Islet precursor cell (in vitro differentiated cells): Measurements from ENCODE around the gene CINP.
"Not testable (repeated sequence)": the region's sequence is repeated elsewhere in the genome, so short reads cannot be mapped to it uniquely, and the experiment has no call there.

Experiments used
- DNase-seq: peaks from one replicate; pipeline ENCODE4 v3.0.0-alpha.2; 2018

CINP gene

GRCh38 chr14:102319351-102320032, 43.2 kb downstream of the CINP start, which contains the start of gene ZNF839:
TSS of gene ZNF839 (plus strand) at chr14:102319746. CDS start at chr14:102319766, 20 bp downstream.
- DNase-seq, result peak; percentile 94

GRCh38 chr14:102318781-102319276, 43.9 kb downstream of the CINP start:
- no peak for DNase-seq

- DNase-seq, result no peak
Measured at GRCh38 chr14:102317564-102318248, 45.0 kb downstream of the CINP start.

- DNase-seq, result peak; percentile 97
Measured at GRCh38 chr14:102316743-102317563, 45.7 kb downstream of the CINP start.

GRCh38 chr14:102316338-102316742, 46.4 kb downstream of the CINP start:
- DNase-seq, result no peak

- no peak for DNase-seq
Measured at GRCh38 chr14:102315121-102315520, 47.6 kb downstream of the CINP start.

- peak; percentile 84 for DNase-seq
Measured at GRCh38 chr14:102314242-102315011, 48.3 kb downstream of the CINP start.

GRCh38 chr14:102304611-102305506, 57.8 kb downstream of the CINP start, which contains the start of gene MOK:
TSS of gene MOK (minus strand) at chr14:102305164. CDS start at chr14:102304968, 196 bp downstream.
- DNase-seq, result peak; percentile 99

- no peak for DNase-seq
Measured at GRCh38 chr14:102303664-102304063, 59.0 kb downstream of the CINP start.

- not testable (repeated sequence) for DNase-seq
Measured at GRCh38 chr14:102298303-102299070, 64.2 kb downstream of the CINP start.
